H1 (cell line): ENCODE results near the gene CDCA4. TPM values are rescaled to one million over a fixed set of nuclear protein-coding genes. Genes with fewer than 3 reads are reported as not detected.

Experiments
- RNF2 ChIP-seq: fragments of 200-900, 300-1000 bp; sonication (generic); IDR thresholded peaks from 2 replicates; pipeline ENCODE4 v1.7.1; 2016; ENCODE audit warnings: borderline replicate concordance, low read depth, mild to moderate bottlenecking, antibody characterized with exemption, low read length; ENCODE audit not compliant: poor library complexity, severe bottlenecking; ENCODE audit errors: missing control alignments
- polyA plus RNA-seq, 7 experiments: library from polyadenylated mRNA; depleted of rRNA in 3 of 7; stranded (reverse) in 5 of 7; unstranded in 2 of 7; fragments of >200 nt in 5 of 7; fragments of 200-250 nt in 2 of 7; gene quantifications; 1 replicate in 5 of 7; 2 replicates in 1 of 7; 4 replicates in 1 of 7; pipeline versions ENCODE4 v1.2.1 to v1.2.3, GENCODE V29; 2011 to 2013; ENCODE audit warnings: missing spikeins in 2 of 7, mixed read lengths in 2 of 7
- total RNA-seq: library from RNA; stranded (reverse); fragmentation: NEBNext Ultra II Directional; extraction: Animal tissue kit (Norgen Biotek cat#: 25700); gene quantifications from 2 replicates; pipeline ENCODE4 v1.2.1, GENCODE V29; 2021
- TF ChIP-seq, protein P1 (sequence below): fragments of 300-600 bp; sonication (generic); IDR thresholded peaks from 2 replicates; pipeline ENCODE4 v1.7.1; 2012; ENCODE audit warnings: low read length, moderate library complexity, mild to moderate bottlenecking, inconsistent platforms; ENCODE audit not compliant: insufficient replicate concordance

Gene CDCA4
- total and polyA plus RNA-seq, 2 of the 8 experiments (the other 6 are each of a cell fraction or from before 2014, with no cell fraction given): 49.9 to 62.4 TPM

DNA sequence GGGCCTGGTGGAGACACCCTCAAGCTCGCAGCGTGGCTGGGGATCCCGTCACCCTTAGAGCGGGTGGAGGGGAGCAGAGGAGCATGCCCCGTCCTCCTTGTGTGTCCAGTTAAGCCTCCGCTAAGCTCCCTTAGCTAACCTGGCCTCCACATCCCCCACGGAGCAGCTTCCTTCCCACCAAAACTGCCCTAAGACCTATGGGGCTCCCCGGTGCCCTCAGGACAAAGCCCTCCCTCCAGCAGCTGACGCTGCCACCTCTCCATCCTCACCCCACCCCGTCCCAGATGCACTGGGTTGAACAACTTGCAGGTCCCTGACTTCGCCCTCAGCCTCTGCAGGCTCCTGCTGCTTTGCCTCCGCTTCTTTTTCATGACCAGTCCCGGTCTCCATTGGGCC, 46.7 kb downstream of the CDCA4 start (continued):
- TF ChIP-seq, protein P1, sequence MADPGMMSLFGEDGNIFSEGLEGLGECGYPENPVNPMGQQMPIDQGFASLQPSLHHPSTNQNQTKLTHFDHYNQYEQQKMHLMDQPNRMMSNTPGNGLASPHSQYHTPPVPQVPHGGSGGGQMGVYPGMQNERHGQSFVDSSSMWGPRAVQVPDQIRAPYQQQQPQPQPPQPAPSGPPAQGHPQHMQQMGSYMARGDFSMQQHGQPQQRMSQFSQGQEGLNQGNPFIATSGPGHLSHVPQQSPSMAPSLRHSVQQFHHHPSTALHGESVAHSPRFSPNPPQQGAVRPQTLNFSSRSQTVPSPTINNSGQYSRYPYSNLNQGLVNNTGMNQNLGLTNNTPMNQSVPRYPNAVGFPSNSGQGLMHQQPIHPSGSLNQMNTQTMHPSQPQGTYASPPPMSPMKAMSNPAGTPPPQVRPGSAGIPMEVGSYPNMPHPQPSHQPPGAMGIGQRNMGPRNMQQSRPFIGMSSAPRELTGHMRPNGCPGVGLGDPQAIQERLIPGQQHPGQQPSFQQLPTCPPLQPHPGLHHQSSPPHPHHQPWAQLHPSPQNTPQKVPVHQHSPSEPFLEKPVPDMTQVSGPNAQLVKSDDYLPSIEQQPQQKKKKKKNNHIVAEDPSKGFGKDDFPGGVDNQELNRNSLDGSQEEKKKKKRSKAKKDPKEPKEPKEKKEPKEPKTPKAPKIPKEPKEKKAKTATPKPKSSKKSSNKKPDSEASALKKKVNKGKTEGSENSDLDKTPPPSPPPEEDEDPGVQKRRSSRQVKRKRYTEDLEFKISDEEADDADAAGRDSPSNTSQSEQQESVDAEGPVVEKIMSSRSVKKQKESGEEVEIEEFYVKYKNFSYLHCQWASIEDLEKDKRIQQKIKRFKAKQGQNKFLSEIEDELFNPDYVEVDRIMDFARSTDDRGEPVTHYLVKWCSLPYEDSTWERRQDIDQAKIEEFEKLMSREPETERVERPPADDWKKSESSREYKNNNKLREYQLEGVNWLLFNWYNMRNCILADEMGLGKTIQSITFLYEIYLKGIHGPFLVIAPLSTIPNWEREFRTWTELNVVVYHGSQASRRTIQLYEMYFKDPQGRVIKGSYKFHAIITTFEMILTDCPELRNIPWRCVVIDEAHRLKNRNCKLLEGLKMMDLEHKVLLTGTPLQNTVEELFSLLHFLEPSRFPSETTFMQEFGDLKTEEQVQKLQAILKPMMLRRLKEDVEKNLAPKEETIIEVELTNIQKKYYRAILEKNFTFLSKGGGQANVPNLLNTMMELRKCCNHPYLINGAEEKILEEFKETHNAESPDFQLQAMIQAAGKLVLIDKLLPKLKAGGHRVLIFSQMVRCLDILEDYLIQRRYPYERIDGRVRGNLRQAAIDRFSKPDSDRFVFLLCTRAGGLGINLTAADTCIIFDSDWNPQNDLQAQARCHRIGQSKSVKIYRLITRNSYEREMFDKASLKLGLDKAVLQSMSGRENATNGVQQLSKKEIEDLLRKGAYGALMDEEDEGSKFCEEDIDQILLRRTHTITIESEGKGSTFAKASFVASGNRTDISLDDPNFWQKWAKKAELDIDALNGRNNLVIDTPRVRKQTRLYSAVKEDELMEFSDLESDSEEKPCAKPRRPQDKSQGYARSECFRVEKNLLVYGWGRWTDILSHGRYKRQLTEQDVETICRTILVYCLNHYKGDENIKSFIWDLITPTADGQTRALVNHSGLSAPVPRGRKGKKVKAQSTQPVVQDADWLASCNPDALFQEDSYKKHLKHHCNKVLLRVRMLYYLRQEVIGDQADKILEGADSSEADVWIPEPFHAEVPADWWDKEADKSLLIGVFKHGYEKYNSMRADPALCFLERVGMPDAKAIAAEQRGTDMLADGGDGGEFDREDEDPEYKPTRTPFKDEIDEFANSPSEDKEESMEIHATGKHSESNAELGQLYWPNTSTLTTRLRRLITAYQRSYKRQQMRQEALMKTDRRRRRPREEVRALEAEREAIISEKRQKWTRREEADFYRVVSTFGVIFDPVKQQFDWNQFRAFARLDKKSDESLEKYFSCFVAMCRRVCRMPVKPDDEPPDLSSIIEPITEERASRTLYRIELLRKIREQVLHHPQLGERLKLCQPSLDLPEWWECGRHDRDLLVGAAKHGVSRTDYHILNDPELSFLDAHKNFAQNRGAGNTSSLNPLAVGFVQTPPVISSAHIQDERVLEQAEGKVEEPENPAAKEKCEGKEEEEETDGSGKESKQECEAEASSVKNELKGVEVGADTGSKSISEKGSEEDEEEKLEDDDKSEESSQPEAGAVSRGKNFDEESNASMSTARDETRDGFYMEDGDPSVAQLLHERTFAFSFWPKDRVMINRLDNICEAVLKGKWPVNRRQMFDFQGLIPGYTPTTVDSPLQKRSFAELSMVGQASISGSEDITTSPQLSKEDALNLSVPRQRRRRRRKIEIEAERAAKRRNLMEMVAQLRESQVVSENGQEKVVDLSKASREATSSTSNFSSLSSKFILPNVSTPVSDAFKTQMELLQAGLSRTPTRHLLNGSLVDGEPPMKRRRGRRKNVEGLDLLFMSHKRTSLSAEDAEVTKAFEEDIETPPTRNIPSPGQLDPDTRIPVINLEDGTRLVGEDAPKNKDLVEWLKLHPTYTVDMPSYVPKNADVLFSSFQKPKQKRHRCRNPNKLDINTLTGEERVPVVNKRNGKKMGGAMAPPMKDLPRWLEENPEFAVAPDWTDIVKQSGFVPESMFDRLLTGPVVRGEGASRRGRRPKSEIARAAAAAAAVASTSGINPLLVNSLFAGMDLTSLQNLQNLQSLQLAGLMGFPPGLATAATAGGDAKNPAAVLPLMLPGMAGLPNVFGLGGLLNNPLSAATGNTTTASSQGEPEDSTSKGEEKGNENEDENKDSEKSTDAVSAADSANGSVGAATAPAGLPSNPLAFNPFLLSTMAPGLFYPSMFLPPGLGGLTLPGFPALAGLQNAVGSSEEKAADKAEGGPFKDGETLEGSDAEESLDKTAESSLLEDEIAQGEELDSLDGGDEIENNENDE: no peak
- TF ChIP-seq RNF2: no peak
